Measurements from ENCODE around the gene IRX2.

Gene IRX2

GRCh38 chr5:2704806-2705645 is 46.5 kb downstream of the IRX2 start:
- H3K4me3 ChIP-seq (ENCODE audit: control insufficient read depth, low read depth, low read length) = no peak overlapping the region
- DNase-seq (ENCODE audit: low read depth) = no peak
- no peak for TF ChIP-seq CTCF (conservative IDR thresholded peaks at IDR 0.05; ENCODE audit: control insufficient read depth, insufficient read depth, low read depth, low read length)

GRCh38 chr5:2704111-2704510 is 47.4 kb downstream of the IRX2 start:
- TF ChIP-seq CTCF (conservative IDR thresholded peaks at IDR 0.05; ENCODE audit: control insufficient read depth, insufficient read depth, low read depth, low read length) = no peak
- H3K4me3 ChIP-seq (ENCODE audit: control insufficient read depth, low read depth, low read length) = no peak overlapping the region
- no peak for DNase-seq (ENCODE audit: low read depth)

- TF ChIP-seq CTCF (conservative IDR thresholded peaks at IDR 0.05; ENCODE audit: control insufficient read depth, insufficient read depth, low read depth, low read length) = no peak
- H3K4me3 ChIP-seq (ENCODE audit: control insufficient read depth, low read depth, low read length) = no peak overlapping the region
- DNase-seq (ENCODE audit: low read depth) = no peak
Observed at GRCh38 chr5:2703615-2704014, 47.9 kb downstream of the IRX2 start.

GRCh38 chr5:2703041-2703440 is 48.4 kb downstream of the IRX2 start:
- TF ChIP-seq CTCF (conservative IDR thresholded peaks at IDR 0.05; ENCODE audit: control insufficient read depth, insufficient read depth, low read depth, low read length) = no peak

GRCh38 chr5:2702096-2702879 is 49.2 kb downstream of the IRX2 start:
- TF ChIP-seq CTCF (conservative IDR thresholded peaks at IDR 0.05; ENCODE audit: control insufficient read depth, insufficient read depth, low read depth, low read length) = no peak
- no peak overlapping the region for H3K4me3 ChIP-seq (ENCODE audit: control insufficient read depth, low read depth, low read length)
- no peak for DNase-seq (ENCODE audit: low read depth)

More at GRCh38 chr5:2703041-2703440, 48.4 kb downstream of the IRX2 start:
- no peak for DNase-seq (ENCODE audit: low read depth)
- H3K4me3 ChIP-seq (ENCODE audit: control insufficient read depth, low read depth, low read length) = no peak overlapping the region

GRCh38 chr5:2701592-2701991 is 49.9 kb downstream of the IRX2 start:
- no peak overlapping the region for H3K4me3 ChIP-seq (ENCODE audit: control insufficient read depth, low read depth, low read length)
- DNase-seq (ENCODE audit: low read depth) = no peak
- TF ChIP-seq CTCF (conservative IDR thresholded peaks at IDR 0.05; ENCODE audit: control insufficient read depth, insufficient read depth, low read depth, low read length) = no peak
